ENCODE results near the gene PSKH1. TPM values are rescaled to one million over a fixed set of nuclear protein-coding genes. Genes with fewer than 3 reads are reported as not detected.

PSKH1 gene
- total and polyA plus RNA-seq, 10 of the 15 experiments (the other 5 are each of a cell fraction or from before 2014, with no cell fraction given), result 0.63 to 20.4 (median 7.8) TPM

DNA sequence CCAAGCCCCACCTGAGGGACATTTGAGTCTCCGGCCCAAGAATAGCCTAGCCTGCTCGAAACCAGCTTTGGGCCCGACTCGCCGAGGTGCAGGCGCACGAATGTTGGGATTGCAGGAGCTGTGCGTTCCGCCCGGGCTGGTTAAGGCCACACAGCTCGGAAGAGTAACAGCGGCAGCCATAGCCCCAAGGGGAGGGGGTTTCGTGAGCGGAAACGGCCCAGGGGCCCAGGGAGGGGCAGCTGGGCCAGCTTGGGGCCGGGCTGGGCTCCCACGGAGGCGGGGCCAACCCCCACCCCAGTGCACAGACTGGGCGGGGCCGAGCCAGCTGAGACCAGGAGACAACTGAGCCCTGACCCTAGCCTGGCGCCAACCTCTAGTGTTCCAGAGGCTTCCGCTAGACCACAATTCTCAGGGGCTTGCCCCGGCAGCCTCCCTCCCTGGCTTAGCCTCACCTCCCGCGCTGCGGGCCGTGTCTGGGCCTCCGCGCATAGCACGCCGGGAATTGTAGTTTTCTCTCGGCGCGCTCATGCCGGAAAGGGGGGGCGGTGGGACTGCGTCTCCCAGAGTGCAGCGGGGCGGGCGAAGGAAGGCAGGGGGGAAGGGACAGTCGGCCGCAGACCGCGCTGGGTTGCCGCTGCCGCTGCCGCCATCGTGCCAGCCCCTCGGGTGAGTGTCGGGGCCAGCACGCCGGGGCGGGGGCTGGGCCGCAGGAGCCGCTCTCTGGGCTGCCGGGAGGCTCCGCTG, 46.6 kb upstream of the PSKH1 start, which contains the start of gene NUTF2 (continued):
- TF ChIP-seq, protein P1, sequence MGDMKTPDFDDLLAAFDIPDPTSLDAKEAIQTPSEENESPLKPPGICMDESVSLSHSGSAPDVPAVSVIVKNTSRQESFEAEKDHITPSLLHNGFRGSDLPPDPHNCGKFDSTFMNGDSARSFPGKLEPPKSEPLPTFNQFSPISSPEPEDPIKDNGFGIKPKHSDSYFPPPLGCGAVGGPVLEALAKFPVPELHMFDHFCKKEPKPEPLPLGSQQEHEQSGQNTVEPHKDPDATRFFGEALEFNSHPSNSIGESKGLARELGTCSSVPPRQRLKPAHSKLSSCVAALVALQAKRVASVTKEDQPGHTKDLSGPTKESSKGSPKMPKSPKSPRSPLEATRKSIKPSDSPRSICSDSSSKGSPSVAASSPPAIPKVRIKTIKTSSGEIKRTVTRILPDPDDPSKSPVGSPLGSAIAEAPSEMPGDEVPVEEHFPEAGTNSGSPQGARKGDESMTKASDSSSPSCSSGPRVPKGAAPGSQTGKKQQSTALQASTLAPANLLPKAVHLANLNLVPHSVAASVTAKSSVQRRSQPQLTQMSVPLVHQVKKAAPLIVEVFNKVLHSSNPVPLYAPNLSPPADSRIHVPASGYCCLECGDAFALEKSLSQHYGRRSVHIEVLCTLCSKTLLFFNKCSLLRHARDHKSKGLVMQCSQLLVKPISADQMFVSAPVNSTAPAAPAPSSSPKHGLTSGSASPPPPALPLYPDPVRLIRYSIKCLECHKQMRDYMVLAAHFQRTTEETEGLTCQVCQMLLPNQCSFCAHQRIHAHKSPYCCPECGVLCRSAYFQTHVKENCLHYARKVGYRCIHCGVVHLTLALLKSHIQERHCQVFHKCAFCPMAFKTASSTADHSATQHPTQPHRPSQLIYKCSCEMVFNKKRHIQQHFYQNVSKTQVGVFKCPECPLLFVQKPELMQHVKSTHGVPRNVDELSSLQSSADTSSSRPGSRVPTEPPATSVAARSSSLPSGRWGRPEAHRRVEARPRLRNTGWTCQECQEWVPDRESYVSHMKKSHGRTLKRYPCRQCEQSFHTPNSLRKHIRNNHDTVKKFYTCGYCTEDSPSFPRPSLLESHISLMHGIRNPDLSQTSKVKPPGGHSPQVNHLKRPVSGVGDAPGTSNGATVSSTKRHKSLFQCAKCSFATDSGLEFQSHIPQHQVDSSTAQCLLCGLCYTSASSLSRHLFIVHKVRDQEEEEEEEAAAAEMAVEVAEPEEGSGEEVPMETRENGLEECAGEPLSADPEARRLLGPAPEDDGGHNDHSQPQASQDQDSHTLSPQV (IDR thresholded peaks at IDR 0.05), result no peak
- TF ChIP-seq, protein P2, sequence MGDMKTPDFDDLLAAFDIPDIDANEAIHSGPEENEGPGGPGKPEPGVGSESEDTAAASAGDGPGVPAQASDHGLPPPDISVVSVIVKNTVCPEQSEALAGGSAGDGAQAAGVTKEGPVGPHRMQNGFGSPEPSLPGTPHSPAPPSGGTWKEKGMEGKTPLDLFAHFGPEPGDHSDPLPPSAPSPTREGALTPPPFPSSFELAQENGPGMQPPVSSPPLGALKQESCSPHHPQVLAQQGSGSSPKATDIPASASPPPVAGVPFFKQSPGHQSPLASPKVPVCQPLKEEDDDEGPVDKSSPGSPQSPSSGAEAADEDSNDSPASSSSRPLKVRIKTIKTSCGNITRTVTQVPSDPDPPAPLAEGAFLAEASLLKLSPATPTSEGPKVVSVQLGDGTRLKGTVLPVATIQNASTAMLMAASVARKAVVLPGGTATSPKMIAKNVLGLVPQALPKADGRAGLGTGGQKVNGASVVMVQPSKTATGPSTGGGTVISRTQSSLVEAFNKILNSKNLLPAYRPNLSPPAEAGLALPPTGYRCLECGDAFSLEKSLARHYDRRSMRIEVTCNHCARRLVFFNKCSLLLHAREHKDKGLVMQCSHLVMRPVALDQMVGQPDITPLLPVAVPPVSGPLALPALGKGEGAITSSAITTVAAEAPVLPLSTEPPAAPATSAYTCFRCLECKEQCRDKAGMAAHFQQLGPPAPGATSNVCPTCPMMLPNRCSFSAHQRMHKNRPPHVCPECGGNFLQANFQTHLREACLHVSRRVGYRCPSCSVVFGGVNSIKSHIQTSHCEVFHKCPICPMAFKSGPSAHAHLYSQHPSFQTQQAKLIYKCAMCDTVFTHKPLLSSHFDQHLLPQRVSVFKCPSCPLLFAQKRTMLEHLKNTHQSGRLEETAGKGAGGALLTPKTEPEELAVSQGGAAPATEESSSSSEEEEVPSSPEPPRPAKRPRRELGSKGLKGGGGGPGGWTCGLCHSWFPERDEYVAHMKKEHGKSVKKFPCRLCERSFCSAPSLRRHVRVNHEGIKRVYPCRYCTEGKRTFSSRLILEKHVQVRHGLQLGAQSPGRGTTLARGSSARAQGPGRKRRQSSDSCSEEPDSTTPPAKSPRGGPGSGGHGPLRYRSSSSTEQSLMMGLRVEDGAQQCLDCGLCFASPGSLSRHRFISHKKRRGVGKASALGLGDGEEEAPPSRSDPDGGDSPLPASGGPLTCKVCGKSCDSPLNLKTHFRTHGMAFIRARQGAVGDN (IDR thresholded peaks at IDR 0.05), result no peak
- TF ChIP-seq KLF5 (IDR thresholded peaks at IDR 0.05; ENCODE audit: partially characterized antibody) (peak; percentile 74), SREBF1 (IDR thresholded peaks at IDR 0.05; ENCODE audit: low read length) (peak; percentile 84), MXI1 (IDR thresholded peaks at IDR 0.05; ENCODE audit: low read depth, low read length) (no peak; the same call in 1 of the 2 replicates), FOS (IDR thresholded peaks at IDR 0.05; ENCODE audit: borderline replicate concordance, extremely low read depth, insufficient read length) (no peak), BCL11A (IDR thresholded peaks at IDR 0.05; ENCODE audit: low read depth, low read length) (no peak), MYB (IDR thresholded peaks at IDR 0.05; ENCODE audit: borderline replicate concordance, low read depth, low read length) (peak; percentile 15; the same call in 1 of the 2 replicates), CHD4 (IDR thresholded peaks at IDR 0.05) (no peak)
- TF ChIP-seq, protein P3, sequence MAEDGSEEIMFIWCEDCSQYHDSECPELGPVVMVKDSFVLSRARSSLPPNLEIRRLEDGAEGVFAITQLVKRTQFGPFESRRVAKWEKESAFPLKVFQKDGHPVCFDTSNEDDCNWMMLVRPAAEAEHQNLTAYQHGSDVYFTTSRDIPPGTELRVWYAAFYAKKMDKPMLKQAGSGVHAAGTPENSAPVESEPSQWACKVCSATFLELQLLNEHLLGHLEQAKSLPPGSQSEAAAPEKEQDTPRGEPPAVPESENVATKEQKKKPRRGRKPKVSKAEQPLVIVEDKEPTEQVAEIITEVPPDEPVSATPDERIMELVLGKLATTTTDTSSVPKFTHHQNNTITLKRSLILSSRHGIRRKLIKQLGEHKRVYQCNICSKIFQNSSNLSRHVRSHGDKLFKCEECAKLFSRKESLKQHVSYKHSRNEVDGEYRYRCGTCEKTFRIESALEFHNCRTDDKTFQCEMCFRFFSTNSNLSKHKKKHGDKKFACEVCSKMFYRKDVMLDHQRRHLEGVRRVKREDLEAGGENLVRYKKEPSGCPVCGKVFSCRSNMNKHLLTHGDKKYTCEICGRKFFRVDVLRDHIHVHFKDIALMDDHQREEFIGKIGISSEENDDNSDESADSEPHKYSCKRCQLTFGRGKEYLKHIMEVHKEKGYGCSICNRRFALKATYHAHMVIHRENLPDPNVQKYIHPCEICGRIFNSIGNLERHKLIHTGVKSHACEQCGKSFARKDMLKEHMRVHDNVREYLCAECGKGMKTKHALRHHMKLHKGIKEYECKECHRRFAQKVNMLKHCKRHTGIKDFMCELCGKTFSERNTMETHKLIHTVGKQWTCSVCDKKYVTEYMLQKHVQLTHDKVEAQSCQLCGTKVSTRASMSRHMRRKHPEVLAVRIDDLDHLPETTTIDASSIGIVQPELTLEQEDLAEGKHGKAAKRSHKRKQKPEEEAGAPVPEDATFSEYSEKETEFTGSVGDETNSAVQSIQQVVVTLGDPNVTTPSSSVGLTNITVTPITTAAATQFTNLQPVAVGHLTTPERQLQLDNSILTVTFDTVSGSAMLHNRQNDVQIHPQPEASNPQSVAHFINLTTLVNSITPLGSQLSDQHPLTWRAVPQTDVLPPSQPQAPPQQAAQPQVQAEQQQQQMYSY (CRISPR knock-in tag; IDR thresholded peaks at IDR 0.05), result no peak
- TF ChIP-seq, protein P4, sequence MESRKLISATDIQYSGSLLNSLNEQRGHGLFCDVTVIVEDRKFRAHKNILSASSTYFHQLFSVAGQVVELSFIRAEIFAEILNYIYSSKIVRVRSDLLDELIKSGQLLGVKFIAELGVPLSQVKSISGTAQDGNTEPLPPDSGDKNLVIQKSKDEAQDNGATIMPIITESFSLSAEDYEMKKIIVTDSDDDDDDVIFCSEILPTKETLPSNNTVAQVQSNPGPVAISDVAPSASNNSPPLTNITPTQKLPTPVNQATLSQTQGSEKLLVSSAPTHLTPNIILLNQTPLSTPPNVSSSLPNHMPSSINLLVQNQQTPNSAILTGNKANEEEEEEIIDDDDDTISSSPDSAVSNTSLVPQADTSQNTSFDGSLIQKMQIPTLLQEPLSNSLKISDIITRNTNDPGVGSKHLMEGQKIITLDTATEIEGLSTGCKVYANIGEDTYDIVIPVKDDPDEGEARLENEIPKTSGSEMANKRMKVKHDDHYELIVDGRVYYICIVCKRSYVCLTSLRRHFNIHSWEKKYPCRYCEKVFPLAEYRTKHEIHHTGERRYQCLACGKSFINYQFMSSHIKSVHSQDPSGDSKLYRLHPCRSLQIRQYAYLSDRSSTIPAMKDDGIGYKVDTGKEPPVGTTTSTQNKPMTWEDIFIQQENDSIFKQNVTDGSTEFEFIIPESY (IDR thresholded peaks at IDR 0.05), result no peak
- TF ChIP-seq, protein P5, sequence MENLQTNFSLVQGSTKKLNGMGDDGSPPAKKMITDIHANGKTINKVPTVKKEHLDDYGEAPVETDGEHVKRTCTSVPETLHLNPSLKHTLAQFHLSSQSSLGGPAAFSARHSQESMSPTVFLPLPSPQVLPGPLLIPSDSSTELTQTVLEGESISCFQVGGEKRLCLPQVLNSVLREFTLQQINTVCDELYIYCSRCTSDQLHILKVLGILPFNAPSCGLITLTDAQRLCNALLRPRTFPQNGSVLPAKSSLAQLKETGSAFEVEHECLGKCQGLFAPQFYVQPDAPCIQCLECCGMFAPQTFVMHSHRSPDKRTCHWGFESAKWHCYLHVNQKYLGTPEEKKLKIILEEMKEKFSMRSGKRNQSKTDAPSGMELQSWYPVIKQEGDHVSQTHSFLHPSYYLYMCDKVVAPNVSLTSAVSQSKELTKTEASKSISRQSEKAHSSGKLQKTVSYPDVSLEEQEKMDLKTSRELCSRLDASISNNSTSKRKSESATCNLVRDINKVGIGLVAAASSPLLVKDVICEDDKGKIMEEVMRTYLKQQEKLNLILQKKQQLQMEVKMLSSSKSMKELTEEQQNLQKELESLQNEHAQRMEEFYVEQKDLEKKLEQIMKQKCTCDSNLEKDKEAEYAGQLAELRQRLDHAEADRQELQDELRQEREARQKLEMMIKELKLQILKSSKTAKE (IDR thresholded peaks at IDR 0.05; ENCODE audit: low read depth, poor library complexity, severe bottlenecking), result no peak
